ENCODE measurements around the gene DPP10.

The DPP10 gene

DNA sequence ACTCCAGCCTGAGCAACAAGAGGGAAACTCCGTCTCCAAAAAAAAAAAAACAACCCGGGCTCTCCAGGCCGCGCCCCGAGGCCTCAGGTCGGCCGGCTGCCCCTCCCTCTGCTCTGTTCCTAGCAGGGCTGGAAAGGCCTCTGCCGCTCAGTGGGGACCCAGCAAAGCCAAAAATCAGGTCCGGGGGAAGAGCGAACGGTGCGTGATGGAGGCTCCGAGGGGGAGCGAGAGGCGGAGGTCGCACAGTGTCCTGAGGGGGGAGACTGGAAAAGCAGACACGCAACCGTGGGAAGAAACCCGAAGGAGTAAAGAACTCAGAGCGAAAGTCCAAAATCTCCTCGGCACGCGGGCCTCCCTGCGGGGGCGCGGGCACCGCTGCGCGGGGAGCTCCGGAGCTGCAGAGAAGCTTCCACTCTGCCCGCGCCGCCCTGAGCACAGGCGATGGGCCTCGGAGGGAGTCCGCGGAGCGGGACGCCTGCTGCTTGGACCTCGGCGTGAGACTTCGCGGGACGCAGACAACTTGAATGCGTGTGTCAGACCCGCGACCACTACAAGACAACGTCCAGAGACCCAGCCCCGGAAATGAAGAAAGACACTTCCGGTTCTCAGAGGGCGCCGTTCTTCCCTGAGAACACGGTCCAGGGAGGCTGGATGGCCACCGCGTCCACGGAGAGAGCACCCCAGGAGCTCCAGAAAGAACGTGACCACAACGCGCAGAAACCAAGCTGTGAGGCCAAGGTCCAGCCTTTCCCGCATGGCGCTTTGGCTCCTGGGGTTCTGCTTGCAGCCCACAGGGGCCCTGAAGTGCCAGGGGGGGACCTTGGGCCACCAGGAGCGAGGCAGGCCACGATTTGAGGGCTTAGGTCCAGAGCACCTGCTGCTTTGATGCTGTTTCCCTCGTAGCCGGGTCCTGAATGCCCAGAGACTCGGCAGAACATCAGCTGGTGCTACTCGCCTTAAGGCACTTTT is 219.8 kb downstream of the DPP10 start:
- Histone ChIP-seq H3K27ac (ENCODE audit: low read length) (no peak overlapping the region), H4K20me1 (ENCODE audit: insufficient read depth, low read length) (no peaks in the 10 kb centered on the region), H3K27me3 (ENCODE audit: insufficient read depth, low read length, poor library complexity) (no peaks in the 10 kb centered on the region), H3K4me2 (ENCODE audit: insufficient read depth, low read length) (no peak overlapping the region), H3K4me3 (ENCODE audit: low read depth in 1 of 2, low read length in 2 of 2) (no peak overlapping the region), H3K9ac (ENCODE audit: low read depth, low read length) (no peak overlapping the region), H3K4me1 (ENCODE audit: insufficient read depth, low read length) (0 out of 2 replicates have a peak, but pooled peaks cover 3% of the 10 kb centered on the region), H3K79me2 (ENCODE audit: insufficient read depth, low read length) (no peaks in the 10 kb centered on the region), H3K36me3 (ENCODE audit: insufficient read depth, low read length) (no peaks in the 10 kb centered on the region), H3K9me3 (ENCODE audit: insufficient read depth, low read length, severe bottlenecking) (no peaks in the 10 kb centered on the region), H2AFZ (ENCODE audit: low read depth, low read length) (no peak overlapping the region)
- DNase-seq (no peak), ATAC-seq (ENCODE audit: insufficient read depth, low read depth) (no peak)
- TF ChIP-seq EZH2 (IDR thresholded peaks at IDR 0.05; ENCODE audit: borderline replicate concordance, low read depth, low read length, severe bottlenecking) = no peak
- no peak for TF ChIP-seq CTCF (IDR thresholded peaks at IDR 0.05; ENCODE audit: borderline replicate concordance, extremely low read depth, low read length, poor library complexity, severe bottlenecking)

GRCh38 chr2:114668415-114668814 is 226.0 kb downstream of the DPP10 start:
- ATAC-seq (ENCODE audit: insufficient read depth, low read depth) = no peak
- Histone ChIP-seq H3K4me1 (ENCODE audit: insufficient read depth, low read length) (no peaks in the 10 kb centered on the region), H3K4me3 (ENCODE audit: low read depth in 1 of 2, low read length in 2 of 2) (no peak overlapping the region), H3K9ac (ENCODE audit: low read depth, low read length) (no peak overlapping the region), H3K9me3 (ENCODE audit: insufficient read depth, low read length, severe bottlenecking) (no peaks in the 10 kb centered on the region), H4K20me1 (ENCODE audit: insufficient read depth, low read length) (no peaks in the 10 kb centered on the region), H3K27ac (ENCODE audit: low read length) (no peak overlapping the region), H3K4me2 (ENCODE audit: insufficient read depth, low read length) (no peak overlapping the region), H3K27me3 (ENCODE audit: insufficient read depth, low read length, poor library complexity) (no peaks in the 10 kb centered on the region), H2AFZ (ENCODE audit: low read depth, low read length) (no peak overlapping the region), H3K36me3 (ENCODE audit: insufficient read depth, low read length) (no peaks in the 10 kb centered on the region), H3K79me2 (ENCODE audit: insufficient read depth, low read length) (no peaks in the 10 kb centered on the region)
- DNase-seq = no peak
- TF ChIP-seq EZH2 (IDR thresholded peaks at IDR 0.05; ENCODE audit: borderline replicate concordance, low read depth, low read length, severe bottlenecking) = no peak

DNA sequence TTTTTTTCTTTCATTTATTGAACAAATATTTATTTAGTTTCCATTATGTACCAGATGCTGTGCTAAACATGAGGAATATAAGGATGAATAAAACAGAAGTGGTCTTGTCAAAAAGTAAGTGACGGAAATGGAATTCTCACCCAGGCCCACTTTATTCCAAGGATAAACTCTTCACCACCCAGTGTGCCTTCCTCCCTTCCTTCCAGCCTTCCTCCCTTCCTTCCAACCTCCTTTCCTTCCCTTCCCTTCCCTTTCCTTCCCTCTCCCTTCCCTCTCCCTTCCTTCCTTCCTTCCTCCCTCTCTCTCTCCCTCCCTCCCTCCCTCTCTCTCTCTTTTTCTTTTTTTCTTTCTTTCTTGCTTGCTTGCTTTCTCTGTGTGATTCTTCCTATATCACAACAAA is 240.8 kb downstream of the DPP10 start:
- ATAC-seq (ENCODE audit: insufficient read depth, low read depth) (no peak), DNase-seq (no peak)
- Histone ChIP-seq H2AFZ (ENCODE audit: low read depth, low read length) (no peak overlapping the region), H3K9me3 (ENCODE audit: insufficient read depth, low read length, severe bottlenecking) (no peaks in the 10 kb centered on the region), H3K4me1 (ENCODE audit: insufficient read depth, low read length) (no peaks in the 10 kb centered on the region), H3K27ac (ENCODE audit: low read length) (no peak overlapping the region), H4K20me1 (ENCODE audit: insufficient read depth, low read length) (no peaks in the 10 kb centered on the region), H3K27me3 (ENCODE audit: insufficient read depth, low read length, poor library complexity) (no peaks in the 10 kb centered on the region), H3K4me3 (ENCODE audit: low read depth in 1 of 2, low read length in 2 of 2) (no peak overlapping the region), H3K36me3 (ENCODE audit: insufficient read depth, low read length) (no peaks in the 10 kb centered on the region), H3K79me2 (ENCODE audit: insufficient read depth, low read length) (no peaks in the 10 kb centered on the region), H3K9ac (ENCODE audit: low read depth, low read length) (no peak overlapping the region), H3K4me2 (ENCODE audit: insufficient read depth, low read length) (no peak overlapping the region)
- TF ChIP-seq CTCF (IDR thresholded peaks at IDR 0.05; ENCODE audit: borderline replicate concordance, extremely low read depth, low read length, poor library complexity, severe bottlenecking) (no peak), EZH2 (IDR thresholded peaks at IDR 0.05; ENCODE audit: borderline replicate concordance, low read depth, low read length, severe bottlenecking) (no peak)

DNA sequence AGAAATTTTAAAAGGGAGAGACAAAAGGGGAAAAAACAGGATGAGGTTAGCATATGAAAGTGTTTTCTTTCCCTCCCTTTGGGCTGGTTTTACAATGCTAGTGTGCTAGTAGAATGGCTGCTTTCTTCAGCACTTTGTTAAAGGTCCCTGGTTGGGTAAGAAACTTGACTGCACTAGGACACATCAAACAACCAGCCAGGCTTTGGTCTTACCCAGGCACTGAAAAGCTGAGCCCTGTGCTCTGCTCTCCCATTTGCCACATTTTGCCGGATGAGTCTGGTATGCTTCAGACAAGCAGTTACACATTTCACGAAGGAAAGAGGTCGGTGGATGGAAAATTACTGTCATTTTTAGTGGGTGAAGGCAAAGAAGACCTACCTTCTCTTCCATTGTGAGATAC is 242.0 kb downstream of the DPP10 start:
- no peak overlapping the region for H3K4me3 ChIP-seq (ENCODE audit: low read depth in 1 of 2, low read length in 2 of 2)
- no peaks in the 10 kb centered on the region for H3K36me3 ChIP-seq (ENCODE audit: insufficient read depth, low read length)
- no peak overlapping the region for H3K27ac ChIP-seq (ENCODE audit: low read length)

More for the DNA sequence above, 242.0 kb downstream of the DPP10 start:
- Histone ChIP-seq H3K79me2 (ENCODE audit: insufficient read depth, low read length) (no peaks in the 10 kb centered on the region), H4K20me1 (ENCODE audit: insufficient read depth, low read length) (no peaks in the 10 kb centered on the region), H3K9ac (ENCODE audit: low read depth, low read length) (no peak overlapping the region), H3K9me3 (ENCODE audit: insufficient read depth, low read length, severe bottlenecking) (no peaks in the 10 kb centered on the region), H2AFZ (ENCODE audit: low read depth, low read length) (no peak overlapping the region), H3K4me1 (ENCODE audit: insufficient read depth, low read length) (no peaks in the 10 kb centered on the region), H3K27me3 (ENCODE audit: insufficient read depth, low read length, poor library complexity) (no peaks in the 10 kb centered on the region), H3K4me2 (ENCODE audit: insufficient read depth, low read length) (no peak overlapping the region)
- ATAC-seq (ENCODE audit: insufficient read depth, low read depth) = no peak
- DNase-seq = no peak
- TF ChIP-seq CTCF (IDR thresholded peaks at IDR 0.05; ENCODE audit: borderline replicate concordance, extremely low read depth, low read length, poor library complexity, severe bottlenecking) = no peak

Data from DND-41 (cell line).